Kidney (tissue), 14 donors: ENCODE data around the gene SMOC1. TPM values are rescaled to one million over a fixed set of nuclear protein-coding genes. Genes with fewer than 3 reads are reported as not detected.

Source experiments
- DNase-seq, 5 donors: peaks; one replicate each; pipeline ENCODE4 v3.0.0-alpha.2; 2013 to 2020
- FAIRE-seq: peaks from 2 replicates; lab custom pipeline; 2012; peaks lifted over from hg19 to GRCh38; lab: Jason Lieb, UNC
- H3K27ac ChIP-seq, 2 donors: one replicate each; pipeline ENCODE4 v1.7.0; 2013; ENCODE audit warnings: low read depth in 2 of 2, low read length in 2 of 2, inconsistent platforms in 1 of 2
- H3K27me3 ChIP-seq: one replicate; pipeline ENCODE4 v1.7.1; 2013; ENCODE audit warnings: low read length, inconsistent platforms; ENCODE audit not compliant: control insufficient read depth, insufficient read depth
- H3K36me3 ChIP-seq, 3 donors: one replicate each; pipeline versions ENCODE4 v1.7.0 to v1.7.1; 2013; ENCODE audit warnings: low read length in 3 of 3, control low read depth in 1 of 3, inconsistent platforms in 1 of 3; ENCODE audit not compliant: insufficient read depth in 3 of 3, control insufficient read depth in 2 of 3
- H3K4me1 ChIP-seq, 3 donors: one replicate each; pipeline versions ENCODE4 v1.7.0 to v1.7.1; 2013; ENCODE audit warnings: low read length in 3 of 3, inconsistent platforms in 1 of 3, low read depth in 1 of 3; ENCODE audit not compliant: control insufficient read depth in 2 of 3, insufficient read depth in 2 of 3
- H3K4me3 ChIP-seq, 3 donors: one replicate each; pipeline versions ENCODE4 v1.7.0 to v1.8.1; 2013; ENCODE audit warnings: low read length in 3 of 3, control low read depth in 1 of 3, inconsistent platforms in 1 of 3
- H3K9ac ChIP-seq, 3 donors: one replicate each; pipeline versions ENCODE4 v1.7.0 to v1.7.1; 2013; ENCODE audit warnings: low read length in 3 of 3, control low read depth in 1 of 3, inconsistent platforms in 1 of 3
- H3K9me3 ChIP-seq, 3 donors: one replicate each; pipeline versions ENCODE4 v1.7.0 to v1.7.1; 2013; ENCODE audit warnings: low read length in 3 of 3, control low read depth in 1 of 3, inconsistent platforms in 1 of 3; ENCODE audit not compliant: control insufficient read depth in 2 of 3, insufficient read depth in 1 of 3
- CTCF ChIP-seq: IDR thresholded peaks from 3 replicates; pipeline ENCODE4 v1.5.1; 2012; ENCODE audit warnings: mild to moderate bottlenecking, moderate library complexity, borderline replicate concordance; ENCODE audit not compliant: insufficient read depth; ENCODE audit errors: extremely low read depth
- intact Hi-C: fragments of 100-400 bp; cut with DNase I; formaldehyde crosslinking; loops from one replicate; pipeline ENCODE4 v1.11.1; 2022
- polyA plus RNA-seq: library from polyadenylated mRNA; stranded (reverse); fragments of 350-450 nt; fragmentation: Illumina TruSeq; extraction: RNeasy Lipid Tissue Mini Kit (QIAGEN cat#74804); gene quantifications from one replicate; pipeline ENCODE4 v1.2.3, GENCODE V29; 2014; ENCODE audit warnings: low read depth, low replicate concordance; ENCODE audit not compliant: insufficient read depth
- total RNA-seq: library from RNA; stranded (reverse); fragmentation: NEBNext Ultra II Directional; extraction: Animal tissue kit (Norgen Biotek cat#: 25700); gene quantifications from one replicate; pipeline ENCODE4 v1.2.1, GENCODE V29; 2021
- donor health status: control.
- donor health status: control.
- donor health status: control.
- donor health status: control.
- donor health status: control.
- donor health status: DM: yes; HTN: yes; CAD: no.
- donor health status: Normal renal cell carcinoma (clear cell type).

The SMOC1 gene
- total and polyA plus RNA-seq, 2 donors from 2014 or later: 1.2 to 2.8 TPM

- DNase-seq (no peak), FAIRE-seq (no peak)
- H3K9me3 ChIP-seq: no peaks in the 10 kb centered on the region
- no peaks in the 10 kb centered on the region for H3K27me3 ChIP-seq
- intact Hi-C loops: no loop called here
- TF ChIP-seq CTCF: no peak
- no peak overlapping the region for H3K9ac ChIP-seq
- H3K4me3 ChIP-seq: no peak overlapping the region
- no peaks in the 10 kb centered on the region for H3K36me3 ChIP-seq
- H3K27ac ChIP-seq: no peak overlapping the region
- H3K4me1 ChIP-seq: no peaks in the 10 kb centered on the region
These were observed 103.1 kb downstream of the SMOC1 start for GRCh38 chr14:69982220-69982839.

- Histone ChIP-seq H3K9ac (no peak overlapping the region), H3K4me3 (no peak overlapping the region), H3K36me3 (no peaks in the 10 kb centered on the region), H3K27me3 (no peaks in the 10 kb centered on the region), H3K4me1 (no peaks in the 10 kb centered on the region), H3K9me3 (no peaks in the 10 kb centered on the region), H3K27ac (no peak overlapping the region)
- intact Hi-C loops: no loop called here
- TF ChIP-seq CTCF: no peak
- no peak for FAIRE-seq
- no peak for DNase-seq
These were observed 103.7 kb downstream of the SMOC1 start for GRCh38 chr14:69982886-69983285.

GRCh38 chr14:69983317-69983716 is 104.1 kb downstream of the SMOC1 start:
- Histone ChIP-seq H3K27ac (no peak overlapping the region), H3K27me3 (no peaks in the 10 kb centered on the region), H3K9me3 (no peaks in the 10 kb centered on the region), H3K4me1 (no peaks in the 10 kb centered on the region), H3K9ac (no peak overlapping the region), H3K36me3 (no peaks in the 10 kb centered on the region), H3K4me3 (no peak overlapping the region)
- DNase-seq (no peak), FAIRE-seq (no peak)
- intact Hi-C loops: no loop called here
- TF ChIP-seq CTCF: no peak

- no peak for TF ChIP-seq CTCF
- no peak overlapping the region for H3K4me3 ChIP-seq
- no peaks in the 10 kb centered on the region for H3K9me3 ChIP-seq
- H3K4me1 ChIP-seq: no peaks in the 10 kb centered on the region
- no peak overlapping the region for H3K9ac ChIP-seq
- H3K27me3 ChIP-seq: no peaks in the 10 kb centered on the region
- no peak for FAIRE-seq
- DNase-seq: no peak
- intact Hi-C loops: no loop called here
- no peak overlapping the region for H3K27ac ChIP-seq
- no peaks in the 10 kb centered on the region for H3K36me3 ChIP-seq
These were observed 106.2 kb downstream of the SMOC1 start for GRCh38 chr14:69985463-69985862.
